Thyroid gland (tissue), 4 donors: ENCODE data around the gene NDUFB8.

Source experiments
- CTCF ChIP-seq, 6 experiments: fragments of 200-600 bp in 3 of 6; fragments of 450-650 bp in 3 of 6; sonication (generic) in 3 of 6; IDR thresholded peaks; one replicate each; pipeline ENCODE4 v1.5.1; 2016 to 2019; ENCODE audit warnings: antibody characterized with exemption in 6 of 6, mild to moderate bottlenecking in 2 of 6, inconsistent platforms in 1 of 6, moderate library complexity in 1 of 6
- POLR2A ChIP-seq, 2 donors: fragments of 450-650 bp; IDR thresholded peaks; one replicate each; pipeline ENCODE4 v1.6.1; 2017; ENCODE audit warnings: antibody characterized with exemption in 2 of 2, mild to moderate bottlenecking in 2 of 2, moderate library complexity in 1 of 2

DNA sequence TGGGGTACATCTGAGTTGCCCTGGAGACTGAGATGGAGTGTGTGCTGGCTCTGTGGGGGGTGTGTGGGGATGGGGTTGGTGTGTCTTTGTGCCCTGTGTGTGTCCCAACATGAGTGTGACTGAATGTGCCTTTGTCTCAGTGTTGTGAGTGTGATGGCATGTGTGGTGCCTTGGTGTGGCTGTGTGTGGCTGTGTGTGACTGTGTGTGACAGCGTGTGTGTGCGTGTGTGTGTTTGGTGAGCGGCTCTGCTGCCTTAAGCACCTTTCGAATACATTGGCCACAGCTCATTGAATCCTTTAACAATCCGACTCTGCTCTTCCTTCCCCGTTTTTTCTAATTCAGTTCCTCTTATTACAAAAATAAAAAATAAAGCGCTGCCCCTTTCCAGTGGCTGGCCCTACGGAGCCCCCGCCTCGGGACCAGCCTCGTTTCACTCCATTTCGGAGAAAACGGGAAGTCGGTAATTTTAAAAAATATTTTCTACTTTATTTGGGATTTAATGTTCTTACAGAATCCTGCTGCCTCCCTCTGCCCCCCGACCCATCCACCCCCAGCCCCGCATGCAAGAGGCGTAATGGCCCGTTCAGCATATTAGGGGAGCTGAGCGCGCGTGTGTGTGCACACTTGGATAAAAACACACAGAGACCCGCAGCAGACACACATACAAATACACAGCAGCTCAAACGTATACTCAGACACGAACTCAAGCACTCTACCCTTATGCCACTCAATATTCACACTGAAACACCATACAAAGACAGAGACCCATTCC, 41.6 kb upstream of the NDUFB8 start:
- no peak for TF ChIP-seq CTCF (IDR thresholded peaks at IDR 0.05)
- TF ChIP-seq POLR2A (IDR thresholded peaks at IDR 0.05), result no peak
